HepG2 (cell line): ENCODE data around the gene DLG2. TPM values are rescaled to one million over a fixed set of nuclear protein-coding genes. Genes with fewer than 3 reads are reported as not detected.

Experiments used
- ATAC-seq: fragments of 200-7000 bp; cut with Tn5 transposase; 3 replicates; pipeline ENCODE4 v1.9.1; 2020; ENCODE audit warnings: mild to moderate bottlenecking, moderate library complexity
- BruUV-seq: library from RNA; stranded (reverse); fragments of 400-500 nt; replicated peaks from 2 replicates; lab custom pipeline; 2021; lab: Mats Ljungman, UMichigan
- CTCF ChIA-PET: fragments of 300-600 bp; formaldehyde crosslinking; extraction: SDS; loops from one replicate; lab custom pipeline; 2021; ENCODE audit warnings: low total read pairs, inconsistent platforms, low intra/inter-chr PET ratio; lab: Yijun Ruan, JAX
- POLR2A ChIA-PET: fragments of 350-600 bp; sonication (Branson Sonifier 250); formaldehyde crosslinking; loops from one replicate; lab custom pipeline; 2020; ENCODE audit warnings: antibody characterized with exemption, inconsistent platforms; lab: Yijun Ruan, JAX
- DNase-seq: peaks from one replicate; pipeline ENCODE4 v3.0.0-alpha.2; 2015; ENCODE audit warnings: low spot score
- FAIRE-seq: peaks from 3 replicates; lab custom pipeline; 2011; peaks lifted over from hg19 to GRCh38; lab: Jason Lieb, UNC
- H2AFZ ChIP-seq: one replicate; pipeline ENCODE4 v1.6.1; 2011; ENCODE audit warnings: low read length, inconsistent platforms
- H3K27ac ChIP-seq: fragments of 300-600 bp; 3 replicates; pipeline ENCODE4 v1.8.0; 2011; ENCODE audit warnings: mixed run types, mild to moderate bottlenecking, mixed read lengths, low read length, inconsistent platforms; ENCODE audit not compliant: insufficient read depth; ENCODE audit errors: extremely low read length
- H3K27me3 ChIP-seq, 2 experiments: fragments of 200-600 bp in 1 of 2; 2 replicates in 1 of 2; 3 replicates in 1 of 2; pipeline versions ENCODE4 v1.6.0 to v1.8.0; 2011; ENCODE audit warnings: low read length in 2 of 2, mild to moderate bottlenecking in 2 of 2, moderate library complexity in 2 of 2, inconsistent platforms in 1 of 2; ENCODE audit not compliant: insufficient read depth in 2 of 2, control insufficient read depth in 1 of 2
- H3K36me3 ChIP-seq, 2 experiments: fragments of 200-600 bp in 1 of 2; replicated peaks in 1 of 2; 2 replicates in 1 of 2; 3 replicates in 1 of 2; pipeline versions ENCODE4 v1.5.1 to v1.8.0; 2011; ENCODE audit warnings: low read length in 2 of 2, inconsistent platforms in 1 of 2; ENCODE audit not compliant: insufficient read depth in 2 of 2, control insufficient read depth in 1 of 2
- H3K4me1 ChIP-seq: 2 replicates; pipeline ENCODE4 v1.5.1; 2012; ENCODE audit warnings: low read length, inconsistent platforms; ENCODE audit not compliant: insufficient read depth
- H3K4me2 ChIP-seq: 2 replicates; pipeline ENCODE4 v1.6.0; 2011; ENCODE audit warnings: low read depth, low read length, inconsistent platforms
- H3K4me3 ChIP-seq, 3 experiments: fragments of 200-600 bp in 1 of 3; sonication (generic), shearing (Covaris generic) in 1 of 3; replicated peaks in 1 of 3; 2 replicates each; pipeline ENCODE4 v1.5.1; 2011 to 2016; ENCODE audit warnings: low read length in 3 of 3, inconsistent platforms in 2 of 3, low read depth in 2 of 3, mild to moderate bottlenecking in 2 of 3, control low read depth in 1 of 3, mixed read lengths in 1 of 3; ENCODE audit not compliant: insufficient read depth in 1 of 3
- H3K79me2 ChIP-seq: one replicate; pipeline ENCODE4 v1.6.1; 2011; ENCODE audit warnings: low read length, inconsistent platforms; ENCODE audit not compliant: insufficient read depth
- H3K9ac ChIP-seq: 2 replicates; pipeline ENCODE4 v1.6.0; 2011; ENCODE audit warnings: mild to moderate bottlenecking, low read depth, low read length, inconsistent platforms; ENCODE audit not compliant: insufficient read depth
- H3K9me3 ChIP-seq: 2 replicates; pipeline ENCODE4 v1.5.1; 2012; ENCODE audit warnings: mild to moderate bottlenecking, low read length
- H4K20me1 ChIP-seq: 2 replicates; pipeline ENCODE4 v1.6.0; 2011; ENCODE audit warnings: inconsistent platforms, mild to moderate bottlenecking, low read length, moderate library complexity; ENCODE audit not compliant: insufficient read depth
- BRD4 ChIP-seq: sonication (generic); formaldehyde crosslinking; IDR thresholded peaks from 2 replicates; pipeline ENCODE4 v1.4.0; 2020; ENCODE audit warnings: missing genetic modification reagents
- FOXP4 ChIP-seq: sonication (generic); formaldehyde crosslinking; IDR thresholded peaks from 2 replicates; pipeline ENCODE4 v1.4.0; 2020; ENCODE audit warnings: missing genetic modification reagents
- HCFC1 ChIP-seq: fragments of 150-350 bp; IDR thresholded peaks from 2 replicates; pipeline ENCODE4 v1.6.1; 2014; ENCODE audit warnings: low read depth, low read length
- NAIF1 ChIP-seq: sonication (generic); formaldehyde crosslinking; IDR thresholded peaks from 2 replicates; pipeline ENCODE4 v1.5.0; 2020; ENCODE audit warnings: mild to moderate bottlenecking, missing genetic modification reagents, borderline replicate concordance
- REST ChIP-seq, 2 experiments: IDR thresholded peaks; 2 replicates each; pipeline ENCODE4 v1.6.1; 2011 to 2012; ENCODE audit warnings: low read length in 2 of 2, borderline replicate concordance in 1 of 2, low read depth in 1 of 2, mild to moderate bottlenecking in 1 of 2, moderate library complexity in 1 of 2
- SOX6 ChIP-seq, 2 experiments: fragments of 450-650 bp in 1 of 2; sonication (generic) in 1 of 2; formaldehyde crosslinking in 1 of 2; IDR thresholded peaks; 2 replicates each; pipeline versions ENCODE4 v1.4.0 to v1.6.1; 2017 to 2020; ENCODE audit warnings: antibody characterized with exemption in 1 of 2, mild to moderate bottlenecking in 1 of 2, missing genetic modification reagents in 1 of 2
- TFE3 ChIP-seq: IDR thresholded peaks from 2 replicates; pipeline ENCODE4 v1.6.1; 2016
- U2AF2 ChIP-seq: fragments of 200-400 bp; formaldehyde crosslinking; IDR thresholded peaks from 2 replicates; pipeline ENCODE4 v1.6.1; 2017; ENCODE audit warnings: low read depth, mild to moderate bottlenecking, low read length
- ZNF124 ChIP-seq: sonication (generic); formaldehyde crosslinking; IDR thresholded peaks from 2 replicates; pipeline ENCODE4 v1.4.0; 2020; ENCODE audit warnings: missing genetic modification reagents
- ZNF263 ChIP-seq: sonication (generic); formaldehyde crosslinking; IDR thresholded peaks from 2 replicates; pipeline ENCODE4 v1.4.0; 2020; ENCODE audit warnings: missing genetic modification reagents
- ZNF772 ChIP-seq: sonication (generic); formaldehyde crosslinking; IDR thresholded peaks from 2 replicates; pipeline ENCODE4 v1.5.0; 2020; ENCODE audit warnings: mild to moderate bottlenecking, missing genetic modification reagents
- WGBS: methylation state at CpG from one replicate; pipeline ENCODE4 v1.1.6; 2017; ENCODE audit warnings: low lambda C conversion rate; 5-methylcytosine and 5-hydroxymethylcytosine counted together
- in situ Hi-C: cut with HindIII; loops from 2 replicates; pipeline ENCODE4 v1.10.0; 2017; ENCODE audit warnings: low pct_unique_long_range_greater_than_20kb; ENCODE audit not compliant: extremely low pct_ligation_motif_present
- intact Hi-C: fragments of 100-400 bp; cut with micrococcal nuclease; formaldehyde crosslinking; loops from one replicate; pipeline ENCODE4 v1.10.0; 2022; ENCODE audit not compliant: unreplicated experiment
- polyA plus RNA-seq, 8 experiments: library from polyadenylated mRNA; depleted of rRNA in 3 of 8; stranded (reverse) in 7 of 8; unstranded in 1 of 8; fragments of >200 nt; fragmentation: Illumina TruSeq in 4 of 8; extraction: Trizol in 4 of 8; gene quantifications; 2 replicates each; pipeline versions ENCODE4 v1.2.1 to v1.2.3, GENCODE V29; 2011 to 2016; ENCODE audit warnings: low read depth in 4 of 8, missing spikeins in 1 of 8, mixed read lengths in 1 of 8; ENCODE audit not compliant: insufficient read depth in 1 of 8
- total RNA-seq, 5 experiments: library from RNA; depleted of rRNA; stranded (reverse); fragments of >200 nt; fragmentation: Illumina TruSeq; extraction: Trizol; gene quantifications; 2 replicates each; pipeline ENCODE4 v1.2.3, GENCODE V29; 2016; ENCODE audit warnings: low read depth in 1 of 5

DLG2 gene
- total and polyA plus RNA-seq, 2 of the 13 experiments (the other 11 are each of a cell fraction or from before 2014, with no cell fraction given) = 0.46 to 1.0 TPM

- DNase-seq (no peak), ATAC-seq (no peak), FAIRE-seq (no peak)
- Histone ChIP-seq H3K4me1 (no peaks in the 10 kb centered on the region), H3K27me3 (no peaks in the 10 kb centered on the region), H3K4me3 (no peak overlapping the region), H3K9ac (no peak overlapping the region), H3K36me3 (no peaks in the 10 kb centered on the region), H3K27ac (no peak overlapping the region), H2AFZ (no peak overlapping the region), H3K9me3 (no peaks in the 10 kb centered on the region), H3K79me2 (no peaks in the 10 kb centered on the region), H4K20me1 (no peaks in the 10 kb centered on the region), H3K4me2 (no peak overlapping the region)
- 39% methylated on average over 3 of the region's 3 CpGs for WGBS
- in situ Hi-C loops (no loop called here), intact Hi-C loops (no loop called here)
- CTCF ChIA-PET = no interaction called here
- no peak for TF ChIP-seq TFE3 (CRISPR knock-in tag)
- no peak for TF ChIP-seq U2AF2
- TF ChIP-seq ZNF263 (CRISPR knock-in tag) = no peak
- no peak for TF ChIP-seq BRD4 (CRISPR knock-in tag)
- no peak for TF ChIP-seq ZNF772 (CRISPR knock-in tag)
- no peak for TF ChIP-seq SOX6 (IDR thresholded peaks at IDR 0.05)
- TF ChIP-seq SOX6 (CRISPR knock-in tag; IDR thresholded peaks at IDR 0.05) = no peak
- TF ChIP-seq ZNF124 (CRISPR knock-in tag) = no peak
- TF ChIP-seq NAIF1 (CRISPR knock-in tag) = no peak
- POLR2A ChIA-PET = no interaction called here
- BruUV-seq = no TSS peak
These were observed 1293.9 kb downstream of the DLG2 start for GRCh38 chr11:84333221-84333620.

GRCh38 chr11:84322211-84322610 lies 1304.9 kb downstream of the DLG2 start:
- FAIRE-seq = no peak
- intact Hi-C loops = no loop called here
- in situ Hi-C loops = no loop called here

More at GRCh38 chr11:84322211-84322610, 1304.9 kb downstream of the DLG2 start:
- H3K4me1 ChIP-seq = no peaks in the 10 kb centered on the region
- ATAC-seq (no peak), DNase-seq (no peak)
- H3K4me3 ChIP-seq = no peak overlapping the region
- no TSS peak for BruUV-seq
- no peak for TF ChIP-seq FOXP4 (CRISPR knock-in tag)
- TF ChIP-seq HCFC1 = no peak
- TF ChIP-seq REST (IDR thresholded peaks at IDR 0.05; ENCODE audit: borderline replicate concordance in 1 of 2, low read depth in 1 of 2, low read length in 2 of 2) = no peak
- no peak overlapping the region for H3K27ac ChIP-seq
- H3K9me3 ChIP-seq = no peaks in the 10 kb centered on the region
- no peaks in the 10 kb centered on the region; a peak in 1 of 5 replicates for H3K27me3 ChIP-seq
- H3K36me3 ChIP-seq = no peaks in the 10 kb centered on the region
- H3K9ac ChIP-seq = no peak overlapping the region
- H4K20me1 ChIP-seq = no peaks in the 10 kb centered on the region
- ChIA-PET POLR2A (no interaction called here), CTCF (no interaction called here)
- H3K4me2 ChIP-seq = no peak overlapping the region
- H2AFZ ChIP-seq = no peak overlapping the region
- H3K79me2 ChIP-seq = no peaks in the 10 kb centered on the region
